RPMI7951 (cell line): ENCODE results near the gene DPH3. TPM values are rescaled to one million over a fixed set of nuclear protein-coding genes. Genes with fewer than 3 reads are reported as not detected.
"Not testable (repeated sequence)": the region's sequence is repeated elsewhere in the genome, so short reads cannot be mapped to it uniquely, and the experiment has no call there.

ENCODE experiments used
- DNase-seq: peaks from one replicate; pipeline ENCODE4 v3.0.0-alpha.2; 2012; ENCODE audit warnings: low read depth
- total RNA-seq: library from RNA; depleted of rRNA; stranded (reverse); fragments of >200 nt; shearing (Covaris generic); gene quantifications from 2 replicates; pipeline ENCODE4 v1.2.3, GENCODE V29; 2014; rRNA removed

DPH3 gene
- 21.9 and 24.0 TPM in 2 replicates for total RNA-seq

- peak; percentile 99 for DNase-seq
Measured at GRCh38 chr3:16264708-16265454, at the start of gene DPH3, which contains the start of gene OXNAD1. TSS of gene DPH3 (minus strand) at chr3:16264943. CDS start at chr3:16264876, 67 bp downstream. TSS of gene OXNAD1 (plus strand) at chr3:16265212. CDS start at chr3:16270953, 5,741 bp downstream.

DNA sequence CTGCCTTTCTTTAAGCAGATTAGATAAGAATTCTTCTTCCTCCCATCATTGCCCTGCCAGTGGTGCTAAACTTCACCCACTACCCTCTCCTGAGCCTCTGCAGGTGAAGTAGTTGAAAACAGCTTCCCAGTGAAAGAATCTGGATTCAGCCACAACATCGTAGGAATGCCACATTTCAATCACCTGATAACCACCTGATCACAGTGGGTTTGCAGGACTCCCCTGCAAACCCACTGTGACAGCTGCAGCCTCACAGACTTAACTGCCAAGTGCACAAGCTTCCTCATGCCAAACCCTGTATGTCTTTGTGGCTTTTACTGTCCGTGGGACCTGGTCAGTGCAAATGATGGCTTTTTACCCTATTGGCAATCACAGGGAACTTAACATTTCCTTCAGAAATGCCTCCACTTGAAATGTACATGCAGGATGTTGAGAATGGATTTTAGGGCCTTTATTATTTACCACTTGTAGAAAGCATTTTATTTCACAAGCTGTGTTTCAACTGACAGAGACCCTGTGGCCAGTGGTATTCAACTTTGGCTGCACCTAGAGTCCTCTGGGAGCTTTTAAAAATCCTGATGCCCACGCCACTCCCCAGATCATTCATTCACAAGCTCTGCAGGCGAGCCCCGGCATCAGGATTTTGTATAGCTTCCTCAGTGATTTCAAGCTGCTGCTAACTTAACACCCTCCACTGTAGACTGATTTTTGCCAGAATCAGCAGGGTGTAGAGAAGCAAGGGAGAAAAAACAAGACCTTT lies 49.3 kb upstream of the DPH3 start:
- no peak for DNase-seq

DNA sequence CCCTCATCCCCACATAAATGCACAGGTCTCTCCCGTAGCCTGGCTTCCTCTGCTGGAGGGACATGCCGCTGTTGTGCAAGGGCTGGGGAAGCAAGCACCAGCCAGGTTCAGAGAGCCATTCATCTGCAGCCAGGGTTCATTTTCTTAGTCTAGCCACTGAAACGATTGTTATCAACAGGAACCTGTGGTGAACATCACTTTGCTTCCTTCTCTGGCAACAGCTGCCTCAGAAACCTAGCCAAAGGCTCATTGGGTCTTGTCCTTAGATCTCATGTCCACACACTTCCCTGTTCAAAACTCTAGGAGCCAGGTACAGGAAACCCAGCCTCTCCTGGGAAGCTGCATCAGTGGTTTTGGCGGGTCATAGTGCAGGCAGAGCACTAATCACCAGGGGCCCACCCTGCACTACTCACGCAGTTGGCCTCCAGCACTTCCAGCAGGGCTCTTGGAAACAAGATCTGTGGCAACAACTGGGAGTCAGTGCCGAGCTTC lies 47.3 kb upstream of the DPH3 start:
- peak; percentile 28 for DNase-seq

GRCh38 chr3:16310486-16310885 lies 45.7 kb upstream of the DPH3 start:
- not testable (repeated sequence) for DNase-seq

- DNase-seq = peak; percentile 82
Measured at GRCh38 chr3:16309558-16309957, 44.8 kb upstream of the DPH3 start.

DNA sequence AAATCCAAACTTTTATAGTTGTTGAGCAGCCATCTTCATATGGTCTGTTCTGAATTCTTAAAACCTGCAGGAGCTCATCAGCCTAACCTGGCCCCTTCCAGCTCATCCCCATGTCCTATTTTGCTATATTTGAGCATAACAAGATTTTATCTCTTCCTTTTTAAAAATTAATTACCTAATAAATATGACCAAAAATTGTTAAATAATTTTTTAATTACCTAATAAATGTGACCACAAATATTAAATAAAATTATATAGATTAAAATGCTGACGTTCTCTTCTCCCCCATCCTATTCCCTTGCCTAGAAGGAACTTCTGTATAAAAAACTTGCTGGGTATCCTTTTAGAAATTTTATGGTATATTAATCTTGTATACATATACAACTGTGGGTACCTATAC lies 44.0 kb upstream of the DPH3 start:
- DNase-seq = no peak

DNA sequence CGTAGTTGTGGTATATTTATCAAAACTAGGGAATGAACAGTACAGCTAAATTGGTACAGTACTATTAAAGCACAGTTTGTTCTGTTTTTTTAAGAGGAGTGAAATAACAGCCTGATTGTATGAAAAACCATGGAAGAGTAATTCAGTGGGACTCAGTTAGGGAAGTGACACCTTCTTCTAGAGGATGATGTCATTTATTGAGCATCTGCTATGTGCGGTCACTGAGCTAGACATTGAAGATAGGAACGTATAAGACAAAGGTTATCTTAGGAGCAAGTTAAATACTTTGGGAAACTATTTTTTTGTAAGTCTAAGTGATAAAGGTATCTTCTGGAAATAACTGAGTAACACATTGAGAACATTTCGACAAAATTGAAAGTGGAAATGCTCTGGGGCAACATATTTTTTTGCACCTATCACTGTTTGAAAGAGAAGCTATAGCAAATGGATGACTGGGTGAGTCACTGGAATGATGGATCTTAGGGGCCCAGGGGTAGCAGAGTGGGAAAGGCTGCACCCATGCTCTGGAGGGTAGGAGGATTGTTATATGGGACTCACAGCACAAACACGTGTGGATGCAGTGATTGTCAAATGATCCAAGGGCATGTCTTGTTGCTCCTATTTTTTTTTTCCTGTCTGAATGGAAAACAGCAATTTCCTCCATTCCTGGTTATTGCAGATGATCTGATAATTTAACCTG lies 43.2 kb upstream of the DPH3 start:
- DNase-seq = peak; percentile 15

DNA sequence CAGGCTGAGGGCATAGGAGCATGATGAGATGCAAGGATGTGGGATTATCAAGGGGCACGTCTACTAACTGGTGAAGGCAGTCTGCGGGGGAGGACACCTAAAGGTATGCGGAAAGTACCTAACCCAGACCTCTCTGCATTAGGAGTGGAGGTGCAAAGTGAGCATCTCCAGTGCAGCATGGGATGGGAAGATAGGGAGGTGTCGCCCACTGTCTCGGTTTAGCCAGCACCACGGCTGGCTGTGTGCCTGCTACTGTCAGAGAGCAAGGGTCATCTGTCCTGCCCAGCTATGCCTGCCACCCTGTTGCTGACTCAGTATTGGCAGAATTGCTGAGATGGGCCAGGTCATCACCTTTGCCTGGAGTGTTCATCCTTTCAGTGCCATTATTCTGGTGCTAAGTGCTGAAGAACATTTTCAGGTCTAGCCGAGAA lies 40.4 kb upstream of the DPH3 start:
- no peak for DNase-seq

GRCh38 chr3:16304061-16305010 lies 39.6 kb upstream of the DPH3 start:
- no peak for DNase-seq

DNA sequence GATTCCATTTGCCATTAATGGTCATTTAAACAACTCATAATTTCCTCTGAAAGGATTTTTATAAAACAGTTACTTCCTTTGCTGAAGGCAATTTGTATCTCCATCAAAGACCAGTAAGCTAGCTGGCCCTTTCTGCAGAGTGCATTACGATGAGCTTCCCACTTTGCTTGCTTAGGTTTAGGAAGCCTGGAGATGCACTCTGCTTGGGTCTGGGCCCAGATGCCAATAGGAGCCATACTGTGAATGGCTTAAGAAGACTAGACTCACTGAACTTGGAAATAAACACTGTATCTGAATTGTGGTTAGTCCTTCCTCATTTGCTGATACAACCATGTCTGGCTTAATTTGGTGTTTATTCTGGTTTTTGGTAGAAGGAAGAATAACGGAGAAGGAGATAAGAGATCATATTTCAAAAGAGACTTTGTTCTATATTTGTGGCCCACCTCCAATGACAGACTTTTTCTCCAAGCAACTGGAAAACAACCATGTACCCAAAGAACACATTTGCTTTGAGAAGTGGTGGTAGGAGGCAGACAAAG lies 38.4 kb upstream of the DPH3 start:
- DNase-seq = no peak

GRCh38 chr3:16302082-16302631 lies 37.4 kb upstream of the DPH3 start:
- DNase-seq = no peak

- DNase-seq = no peak
Measured at GRCh38 chr3:16301507-16301906, 36.8 kb upstream of the DPH3 start.

- DNase-seq = no peak
Measured at GRCh38 chr3:16300881-16301359, 36.2 kb upstream of the DPH3 start.

DNA sequence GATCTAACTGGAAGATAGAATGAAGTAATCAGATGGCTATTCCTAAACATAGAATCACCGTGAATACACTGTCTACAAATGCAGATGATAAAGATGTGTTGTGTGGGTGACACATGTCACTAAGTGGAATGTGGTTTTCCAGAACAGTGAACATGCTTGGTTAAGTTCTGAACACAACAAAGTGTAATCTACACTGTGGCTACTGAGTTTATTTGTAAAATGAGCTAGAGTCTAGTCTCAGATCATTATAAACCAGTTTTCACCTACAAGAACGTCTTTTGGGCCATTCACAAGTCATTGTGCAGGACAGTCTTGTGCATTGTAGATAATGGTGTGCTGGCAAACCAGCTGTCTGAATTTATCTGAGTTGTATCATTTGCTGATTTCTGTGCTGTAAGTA lies 35.6 kb upstream of the DPH3 start:
- peak; percentile 27 for DNase-seq

- DNase-seq = no peak
Measured at GRCh38 chr3:16299746-16300145, 35.0 kb upstream of the DPH3 start.

DNA sequence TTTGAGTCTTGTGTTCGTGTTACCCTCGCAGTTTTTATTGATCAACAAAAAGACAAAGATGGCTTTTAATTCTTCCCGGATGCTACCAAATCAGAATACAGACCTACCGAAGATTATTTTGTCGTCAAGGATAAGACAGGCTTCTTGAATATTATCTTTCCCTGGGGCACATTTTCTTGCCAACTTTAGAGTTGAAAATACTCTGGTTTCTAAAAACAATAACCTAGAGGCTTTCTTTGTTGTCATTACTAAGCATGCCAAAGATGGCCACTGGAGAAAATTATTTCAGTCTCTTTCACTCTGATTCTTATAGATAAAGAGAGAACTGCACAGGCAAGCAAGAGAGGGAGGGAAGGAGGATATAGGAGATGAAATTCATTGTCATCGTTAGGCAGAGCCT lies 34.1 kb upstream of the DPH3 start:
- DNase-seq = peak; percentile 34

- DNase-seq = peak; percentile 23
Measured at GRCh38 chr3:16297997-16298885, 33.5 kb upstream of the DPH3 start.

GRCh38 chr3:16295298-16295890 lies 30.7 kb upstream of the DPH3 start:
- DNase-seq = no peak

GRCh38 chr3:16294844-16295243 lies 30.1 kb upstream of the DPH3 start:
- no peak for DNase-seq
